HG02870 (cell line): ENCODE measurements around the gene CLINT1.

Experiments used
- ATAC-seq: cut with Tn5 transposase; IDR thresholded peaks from one replicate; pipeline ENCODE4 v1.9.1; 2021; ENCODE audit warnings: mild to moderate bottlenecking, moderate library complexity; ENCODE audit not compliant: unreplicated experiment

CLINT1 gene

GRCh38 chr5:157821822-157822622, 36.9 kb downstream of the CLINT1 start:
- no peak for ATAC-seq

- ATAC-seq: no peak
Observed at GRCh38 chr5:157821405-157821804, 37.5 kb downstream of the CLINT1 start.

GRCh38 chr5:157820593-157821252, 38.2 kb downstream of the CLINT1 start:
- no peak for ATAC-seq

GRCh38 chr5:157819502-157820115, 39.3 kb downstream of the CLINT1 start:
- no peak for ATAC-seq

- ATAC-seq: no peak
Observed at GRCh38 chr5:157818368-157818767, 40.6 kb downstream of the CLINT1 start.

- no peak for ATAC-seq
Observed at GRCh38 chr5:157817928-157818327, 41.0 kb downstream of the CLINT1 start.

GRCh38 chr5:157817387-157817702, 41.6 kb downstream of the CLINT1 start:
- no peak for ATAC-seq

- no peak for ATAC-seq
Observed at GRCh38 chr5:157816682-157817386, 42.1 kb downstream of the CLINT1 start.

GRCh38 chr5:157812086-157812485, 46.9 kb downstream of the CLINT1 start:
- no peak for ATAC-seq

- no peak for ATAC-seq
Observed at GRCh38 chr5:157808043-157808442, 50.9 kb downstream of the CLINT1 start.

GRCh38 chr5:157802736-157803135, 56.2 kb downstream of the CLINT1 start:
- ATAC-seq: no peak

- ATAC-seq: no peak
Observed at GRCh38 chr5:157800137-157800536, 58.8 kb downstream of the CLINT1 start.

- no peak for ATAC-seq
Observed at GRCh38 chr5:157799578-157799977, 59.4 kb downstream of the CLINT1 start.

GRCh38 chr5:157793301-157793700, 65.6 kb downstream of the CLINT1 start:
- no peak for ATAC-seq

GRCh38 chr5:157785801-157786200, 73.1 kb downstream of the CLINT1 start:
- ATAC-seq: no peak

- no peak for ATAC-seq
Observed at GRCh38 chr5:157779221-157779620, 79.7 kb downstream of the CLINT1 start.

GRCh38 chr5:157778121-157778805, 80.7 kb downstream of the CLINT1 start:
- no peak for ATAC-seq

GRCh38 chr5:157772127-157772526, 86.8 kb downstream of the CLINT1 start:
- no peak for ATAC-seq

GRCh38 chr5:157770665-157771064, 88.3 kb downstream of the CLINT1 start:
- ATAC-seq: no peak

GRCh38 chr5:157767689-157768088, 91.3 kb downstream of the CLINT1 start:
- ATAC-seq: no peak

GRCh38 chr5:157766902-157767301, 92.0 kb downstream of the CLINT1 start:
- ATAC-seq: no peak
